ENCODE measurements around the gene ACOX1.

Gene ACOX1

DNA sequence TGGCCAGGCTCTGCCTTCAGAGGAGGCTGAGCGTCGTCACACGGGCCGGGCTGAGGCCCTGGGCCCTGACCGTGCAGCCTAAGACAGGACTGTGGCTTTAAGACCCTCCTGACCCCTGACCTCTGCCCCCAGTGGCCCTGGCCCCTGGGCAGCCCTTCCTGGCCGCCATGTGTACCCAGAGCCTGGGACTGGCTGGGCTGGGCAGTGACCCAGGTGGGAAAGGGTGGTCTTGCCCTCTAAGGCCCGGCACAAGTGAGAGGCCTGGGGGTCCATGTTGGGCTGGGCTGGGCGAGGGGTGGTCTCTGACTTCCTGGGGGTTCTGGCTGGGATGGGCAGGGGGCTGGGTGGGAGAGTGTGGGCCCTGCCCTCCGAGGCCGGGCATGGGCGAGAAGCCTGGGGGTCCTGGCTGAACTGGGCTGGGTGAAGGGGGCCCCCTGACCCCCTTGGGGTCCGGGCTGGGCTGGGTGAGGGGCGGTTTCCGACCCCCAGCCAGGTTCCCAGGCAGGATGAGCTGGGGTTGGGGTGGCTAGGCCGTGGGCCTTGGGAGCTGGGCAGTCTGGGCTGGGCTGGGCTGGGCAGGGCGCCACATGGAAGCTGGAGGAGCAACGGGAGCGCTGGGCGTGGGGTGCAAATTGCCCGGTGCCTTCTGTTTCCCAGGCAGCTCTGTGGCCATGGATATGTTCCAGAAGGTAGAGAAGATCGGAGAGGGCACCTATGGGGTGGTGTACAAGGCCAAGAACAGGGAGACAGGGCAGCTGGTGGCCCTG, 22.0 kb upstream of the ACOX1 start, which contains the start of gene CDK3:
Gene CDK3 (plus strand): TSS at position 101 of the 767 bp plus-strand sequence. CDS start 571 bp downstream, at position 672.
- H3K27ac ChIP-seq: peak within 1 kb of the TSS; percentile 54
- no peaks in the 10 kb centered on the region for H4K20me1 ChIP-seq
- peaks cover 51% of the 10 kb centered on the region for H3K4me1 ChIP-seq
- H3K4me3 ChIP-seq: no peak within 1 kb of the TSS
- H3K9ac ChIP-seq: 0 out of 2 replicates have a peak within 1 kb of the TSS, but pooled peaks have one; percentile 6
- H3K36me3 ChIP-seq: peaks cover 41% of the 10 kb centered on the region; the same call in 1 of the 2 replicates
- no peak for TF ChIP-seq Cebpa-rat (IDR thresholded peaks at IDR 0.05)
- no peaks in the 10 kb centered on the region for H3K9me3 ChIP-seq
- no peaks in the 10 kb centered on the region for H3K27me3 ChIP-seq
- peak within 1 kb of the TSS; percentile 7; the same call in 1 of the 2 replicates for H3K4me2 ChIP-seq

DNA sequence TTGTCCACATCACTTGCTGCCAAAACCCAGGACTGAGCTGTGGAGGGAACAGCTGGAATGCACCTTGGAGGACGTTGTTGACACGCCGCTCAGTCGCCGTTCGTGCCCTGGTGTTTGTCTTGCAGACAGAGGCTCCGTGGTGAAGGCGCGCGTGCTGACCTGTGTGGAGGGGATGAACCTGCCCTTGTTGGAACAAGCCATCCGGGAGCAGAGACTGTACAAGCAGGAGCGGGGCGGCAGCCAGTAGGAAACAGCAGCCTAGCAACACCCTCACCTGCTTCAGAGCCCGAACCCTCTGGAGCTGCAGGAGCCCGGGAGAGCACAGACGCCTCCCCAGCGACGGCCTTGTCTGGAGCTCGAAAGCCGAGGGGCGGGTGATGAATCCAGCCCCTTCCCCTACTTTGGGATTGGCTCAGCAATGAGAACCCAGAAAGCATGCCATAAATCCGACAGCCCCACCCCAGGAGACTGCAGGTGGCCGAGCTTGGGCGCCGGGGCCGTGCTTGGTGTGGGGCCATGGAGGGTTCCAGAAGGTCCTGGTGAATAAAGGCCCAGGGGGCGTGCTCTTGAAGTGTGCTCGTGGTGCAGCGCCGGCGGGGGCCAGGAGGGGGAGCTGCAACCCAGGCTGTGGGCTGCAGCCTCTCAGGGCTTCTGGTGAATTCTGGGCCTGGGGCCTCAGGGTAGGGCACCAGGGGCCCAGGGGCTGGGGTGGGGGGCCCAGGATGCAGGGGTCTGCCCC, 21.2 kb upstream of the ACOX1 start:
- Histone ChIP-seq H3K9ac (no peak overlapping the region), H3K4me2 (peak overlapping the region; percentile 7; the same call in 1 of the 2 replicates), H3K27ac (peak overlapping the region; percentile 54)

DNA sequence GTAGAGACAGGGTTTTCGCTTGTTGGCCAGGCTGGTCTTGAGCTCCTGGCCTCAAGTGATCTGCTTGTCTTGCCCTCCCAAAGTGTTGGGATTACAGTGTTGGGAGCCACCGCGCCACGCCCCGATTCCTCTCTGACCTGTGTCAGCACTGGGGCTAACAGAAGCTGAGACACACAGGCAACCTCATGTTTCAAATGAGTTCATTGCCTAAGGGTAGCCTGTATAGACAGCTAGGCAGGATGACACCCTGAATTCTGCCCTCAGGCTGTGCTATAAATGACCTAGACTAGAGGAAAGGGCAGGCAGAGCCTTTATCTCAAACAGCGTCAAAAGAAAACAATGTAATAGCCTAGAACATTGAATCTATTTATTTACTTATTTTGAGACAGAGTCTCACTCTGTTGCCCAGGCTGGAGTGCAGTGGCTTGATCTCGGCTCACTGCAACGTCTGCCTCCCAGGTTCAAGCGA, 19.4 kb upstream of the ACOX1 start:
- H3K27me3 ChIP-seq: no peaks in the 10 kb centered on the region
- H3K4me2 ChIP-seq: 0 out of 2 replicates have a peak overlapping the region, but pooled peaks have one; percentile 91
- H3K36me3 ChIP-seq: peaks cover 56% of the 10 kb centered on the region
- H4K20me1 ChIP-seq: no peaks in the 10 kb centered on the region
- peaks cover 34% of the 10 kb centered on the region for H3K4me1 ChIP-seq
- H3K4me3 ChIP-seq: no peak overlapping the region
- TF ChIP-seq Cebpa-rat (IDR thresholded peaks at IDR 0.05): no peak
- no peaks in the 10 kb centered on the region for H3K9me3 ChIP-seq
- no peak overlapping the region for H3K9ac ChIP-seq
- no peak overlapping the region for H3K27ac ChIP-seq

More for the DNA sequence above, 21.2 kb upstream of the ACOX1 start:
- no peak for TF ChIP-seq Cebpa-rat (IDR thresholded peaks at IDR 0.05)
- Histone ChIP-seq H3K9me3 (no peaks in the 10 kb centered on the region), H3K4me3 (no peak overlapping the region), H3K36me3 (peaks cover 49% of the 10 kb centered on the region), H3K27me3 (no peaks in the 10 kb centered on the region), H4K20me1 (no peaks in the 10 kb centered on the region), H3K4me1 (peaks cover 45% of the 10 kb centered on the region)

DNA sequence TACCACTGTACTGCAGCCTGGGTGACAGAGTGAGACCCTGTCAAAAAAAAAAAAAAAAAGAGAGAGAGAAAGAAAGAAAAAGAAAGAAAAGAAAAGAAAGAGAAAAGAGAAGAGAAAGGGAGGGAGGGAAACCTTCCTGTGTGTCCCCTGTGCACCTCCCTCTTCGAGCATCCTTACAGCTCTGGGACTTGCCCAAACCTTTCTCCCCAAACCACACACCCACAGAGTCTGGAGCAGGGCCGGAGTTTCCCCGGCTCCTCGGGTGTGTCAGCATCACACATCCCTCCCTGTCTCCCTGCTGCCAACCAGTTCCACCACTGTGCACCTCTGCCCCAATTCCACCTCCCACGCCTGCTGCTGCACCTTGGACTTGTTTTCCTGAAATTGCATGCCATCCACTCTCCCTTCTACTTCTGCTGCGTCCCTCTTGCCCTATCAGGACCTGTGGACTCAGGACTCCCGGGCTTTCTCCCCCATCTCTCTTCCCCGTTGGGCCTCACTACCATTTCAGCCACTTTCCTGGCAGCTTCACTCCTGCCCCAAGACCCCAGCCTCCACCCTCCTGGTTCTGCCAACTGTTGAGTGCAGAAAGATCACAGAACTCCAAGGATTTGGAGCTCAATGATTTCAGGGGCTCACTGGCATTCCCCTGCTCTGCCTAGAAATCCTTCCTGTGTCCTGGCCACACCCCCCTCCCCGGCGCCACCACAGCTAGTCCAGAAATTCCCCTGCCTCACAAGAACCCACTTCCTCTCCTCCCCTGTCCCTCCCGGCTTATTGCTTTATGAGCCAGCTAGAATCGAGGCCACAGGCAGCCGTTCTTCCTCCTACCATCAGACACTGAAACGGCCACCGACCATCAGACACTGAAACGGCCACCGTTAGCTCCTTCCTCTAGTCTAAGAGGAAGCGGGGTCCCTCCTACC, 18.0 kb upstream of the ACOX1 start:
- Histone ChIP-seq H3K27me3 (no peaks in the 10 kb centered on the region), H3K27ac (peak overlapping the region; percentile 78), H3K9ac (peak overlapping the region; percentile 67), H3K4me2 (peak overlapping the region; percentile 91), H3K4me3 (peak overlapping the region; percentile 25; the same call in 1 of the 2 replicates), H3K9me3 (no peaks in the 10 kb centered on the region), H4K20me1 (no peaks in the 10 kb centered on the region), H3K4me1 (peaks cover 34% of the 10 kb centered on the region), H3K36me3 (peaks cover 56% of the 10 kb centered on the region)
- no peak for TF ChIP-seq Cebpa-rat (IDR thresholded peaks at IDR 0.05)

DNA sequence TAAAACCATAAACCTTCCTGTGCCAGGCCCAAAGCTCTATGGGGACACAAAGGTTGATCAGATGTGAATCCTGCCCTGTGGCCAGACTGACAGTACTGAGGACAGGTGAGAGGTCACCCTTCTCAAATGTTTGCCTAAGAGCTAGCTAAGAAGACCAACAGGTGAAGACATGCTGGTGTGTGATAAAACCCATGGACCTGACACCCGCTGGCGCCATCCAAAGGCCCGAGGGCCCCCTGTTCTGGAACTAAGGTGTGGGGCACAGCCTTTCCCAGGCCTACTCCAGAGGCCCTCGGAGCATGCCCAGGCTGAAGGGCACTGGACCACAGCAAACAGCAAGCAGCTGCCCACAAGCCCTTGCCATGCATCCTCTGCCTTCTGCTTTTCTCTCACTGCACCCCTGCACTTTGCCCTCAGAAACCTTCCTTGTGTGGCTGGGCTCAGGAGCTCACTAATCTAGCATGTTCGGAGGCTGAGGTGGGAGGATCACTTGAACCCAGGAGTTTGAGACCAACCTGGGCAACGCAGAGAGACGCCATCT, 16.5 kb upstream of the ACOX1 start:
- H4K20me1 ChIP-seq: no peaks in the 10 kb centered on the region
- no peaks in the 10 kb centered on the region for H3K27me3 ChIP-seq
- no peaks in the 10 kb centered on the region for H3K9me3 ChIP-seq
- H3K27ac ChIP-seq: no peak overlapping the region
- no peak overlapping the region for H3K4me3 ChIP-seq
- H3K4me2 ChIP-seq: no peak overlapping the region
- peaks cover 60% of the 10 kb centered on the region for H3K36me3 ChIP-seq
- TF ChIP-seq Cebpa-rat (IDR thresholded peaks at IDR 0.05): no peak
- H3K4me1 ChIP-seq: peaks cover 34% of the 10 kb centered on the region
- H3K9ac ChIP-seq: no peak overlapping the region; the same call in 1 of the 2 replicates

DNA sequence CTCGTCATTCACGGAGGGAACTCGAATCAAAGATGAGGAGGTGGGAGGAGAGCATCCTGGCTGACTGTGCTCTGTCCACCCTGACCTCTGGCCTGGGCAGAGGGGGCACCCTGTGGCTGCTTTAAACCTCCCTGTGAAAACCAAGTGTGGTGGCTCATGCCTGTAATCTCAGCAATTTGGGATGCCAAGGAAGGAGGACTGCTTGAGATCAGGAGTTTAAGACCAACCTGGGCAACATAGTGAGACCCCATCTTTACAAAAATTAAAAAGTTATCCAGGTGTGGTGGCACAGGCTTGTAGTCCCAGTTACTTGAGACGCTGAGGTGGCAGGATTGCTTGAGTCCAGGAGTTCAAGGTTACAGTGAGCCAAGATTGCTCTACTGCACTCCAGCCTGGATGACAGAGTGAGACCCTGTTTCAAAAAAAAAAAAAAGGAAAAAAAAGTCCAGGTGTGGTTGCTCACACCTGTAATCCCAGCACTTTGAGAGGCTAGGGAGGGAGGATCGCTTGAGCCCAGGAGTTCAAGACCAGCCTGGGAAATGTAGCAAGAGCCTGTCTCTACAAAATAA, 15.9 kb upstream of the ACOX1 start:
- H3K4me1 ChIP-seq: peaks cover 28% of the 10 kb centered on the region
- no peak overlapping the region for H3K4me3 ChIP-seq
- TF ChIP-seq Cebpa-rat (IDR thresholded peaks at IDR 0.05): no peak
- H3K4me2 ChIP-seq: no peak overlapping the region
- H3K9ac ChIP-seq: no peak overlapping the region
- no peak overlapping the region for H3K27ac ChIP-seq
- peaks cover 61% of the 10 kb centered on the region for H3K36me3 ChIP-seq
- no peaks in the 10 kb centered on the region for H4K20me1 ChIP-seq
- no peaks in the 10 kb centered on the region for H3K27me3 ChIP-seq
- H3K9me3 ChIP-seq: no peaks in the 10 kb centered on the region

DNA sequence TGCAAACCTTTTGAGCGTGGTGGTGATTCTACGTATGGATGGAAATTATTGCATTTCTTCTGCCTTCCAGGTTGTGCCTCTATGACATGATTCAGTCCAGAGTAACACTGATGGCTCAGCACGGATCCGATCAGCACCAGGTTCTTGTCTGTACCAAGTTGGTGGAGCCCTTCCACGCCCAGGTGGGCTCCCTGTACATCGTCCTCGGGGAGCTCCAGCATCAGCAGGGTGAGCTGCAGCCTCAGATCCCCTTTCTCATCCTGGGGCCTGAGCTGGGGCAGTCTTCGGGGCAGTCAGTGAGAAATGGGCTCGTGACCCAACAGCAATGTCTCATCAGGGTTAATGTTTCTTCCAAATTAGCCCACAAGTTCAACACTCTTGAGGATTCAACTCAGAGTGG, 12.4 kb upstream of the ACOX1 start:
- H3K27me3 ChIP-seq: no peaks in the 10 kb centered on the region
- H3K9me3 ChIP-seq: no peaks in the 10 kb centered on the region
- no peak overlapping the region for H3K4me3 ChIP-seq
- peaks cover 77% of the 10 kb centered on the region for H3K36me3 ChIP-seq
- no peak overlapping the region for H3K27ac ChIP-seq
- no peak overlapping the region for H3K4me2 ChIP-seq
- H4K20me1 ChIP-seq: no peaks in the 10 kb centered on the region
- no peak overlapping the region for H3K9ac ChIP-seq
- H3K4me1 ChIP-seq: peaks cover 6% of the 10 kb centered on the region
- no peak for TF ChIP-seq Cebpa-rat (IDR thresholded peaks at IDR 0.05)

DNA sequence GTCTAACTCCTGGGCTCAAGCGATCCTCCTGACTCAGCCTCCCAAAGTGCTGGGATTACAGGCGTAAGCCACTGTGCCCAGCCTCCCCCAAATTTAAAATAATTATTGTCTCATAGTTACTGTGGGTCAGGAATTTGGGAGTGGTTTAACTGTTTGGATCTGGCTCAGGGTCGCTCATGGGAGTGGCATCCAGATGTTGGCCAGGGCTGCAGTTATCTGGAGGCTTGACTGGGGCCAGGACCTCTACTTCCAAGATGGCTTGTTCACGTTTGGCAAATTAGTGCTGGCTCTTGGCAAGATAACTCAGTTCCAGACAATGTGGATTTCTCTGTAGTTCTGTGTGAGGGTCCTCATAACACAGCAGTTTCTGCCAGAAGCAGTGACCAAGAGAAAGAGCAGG, 8.1 kb upstream of the ACOX1 start:
- Histone ChIP-seq H3K9ac (no peak overlapping the region), H3K4me3 (no peak overlapping the region), H3K27me3 (no peaks in the 10 kb centered on the region), H3K27ac (no peak overlapping the region), H3K4me2 (no peak overlapping the region), H3K9me3 (no peaks in the 10 kb centered on the region), H3K4me1 (no peaks in the 10 kb centered on the region), H3K36me3 (peaks cover 42% of the 10 kb centered on the region), H4K20me1 (no peaks in the 10 kb centered on the region)
- no peak for TF ChIP-seq Cebpa-rat (IDR thresholded peaks at IDR 0.05)

DNA sequence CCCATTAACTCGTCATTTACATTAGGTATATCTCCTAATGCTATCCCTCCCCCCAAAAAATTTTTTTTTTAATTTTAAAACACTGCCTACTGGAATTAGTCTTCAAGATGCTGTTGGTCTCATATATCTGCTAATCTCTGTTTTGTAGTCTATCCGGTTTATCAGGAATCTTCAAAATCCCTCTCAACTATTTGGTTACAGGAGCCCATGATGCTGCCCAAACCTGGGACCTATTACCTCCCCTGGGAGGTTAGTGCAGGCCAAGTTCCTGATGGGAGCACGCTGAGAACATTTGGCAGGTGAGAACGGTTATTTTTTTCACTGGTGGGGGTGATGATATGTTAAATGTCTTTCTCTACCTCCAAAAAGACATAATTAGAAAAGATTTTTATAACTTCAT, 7.0 kb upstream of the ACOX1 start:
- Histone ChIP-seq H3K4me1 (peaks cover 5% of the 10 kb centered on the region), H3K9me3 (no peaks in the 10 kb centered on the region), H3K4me2 (no peak overlapping the region), H3K27me3 (no peaks in the 10 kb centered on the region), H3K9ac (no peak overlapping the region), H3K27ac (no peak overlapping the region), H3K4me3 (no peak overlapping the region), H4K20me1 (no peaks in the 10 kb centered on the region), H3K36me3 (peaks cover 33% of the 10 kb centered on the region)
- no peak for TF ChIP-seq Cebpa-rat (IDR thresholded peaks at IDR 0.05)

Measured in BLaER1 (cell line).